Activated CD4-positive, alpha-beta T cell treated with anti-CD3 and anti-CD28 coated beads, Interleukin-2, Interleukin-6, amounts not matched to agents 100 ng/mL and 50 ng/mL, durations not matched to agents 16 hours and 8 hours (primary cell): ENCODE results near the gene PNPLA8.
"Not testable (repeated sequence)": the region's sequence is repeated elsewhere in the genome, so short reads cannot be mapped to it uniquely, and the experiment has no call there.

Experiments used
- DNase-seq: peaks from one replicate; pipeline ENCODE4 v3.0.0-alpha.2; 2020

The PNPLA8 gene

DNA sequence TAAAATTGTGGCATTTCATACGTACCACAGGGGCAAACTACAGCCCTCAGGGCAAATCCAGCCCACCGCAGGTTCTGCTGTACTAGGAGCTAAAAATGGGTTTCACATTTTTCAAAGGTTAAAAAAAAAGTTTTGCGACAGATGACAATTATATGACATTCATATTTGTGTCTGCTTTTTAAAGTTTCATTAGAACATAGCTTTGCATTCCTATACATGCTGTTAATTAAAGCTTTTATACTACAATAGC lies 758 bp upstream of the PNPLA8 start:
- DNase-seq = no peak

DNA sequence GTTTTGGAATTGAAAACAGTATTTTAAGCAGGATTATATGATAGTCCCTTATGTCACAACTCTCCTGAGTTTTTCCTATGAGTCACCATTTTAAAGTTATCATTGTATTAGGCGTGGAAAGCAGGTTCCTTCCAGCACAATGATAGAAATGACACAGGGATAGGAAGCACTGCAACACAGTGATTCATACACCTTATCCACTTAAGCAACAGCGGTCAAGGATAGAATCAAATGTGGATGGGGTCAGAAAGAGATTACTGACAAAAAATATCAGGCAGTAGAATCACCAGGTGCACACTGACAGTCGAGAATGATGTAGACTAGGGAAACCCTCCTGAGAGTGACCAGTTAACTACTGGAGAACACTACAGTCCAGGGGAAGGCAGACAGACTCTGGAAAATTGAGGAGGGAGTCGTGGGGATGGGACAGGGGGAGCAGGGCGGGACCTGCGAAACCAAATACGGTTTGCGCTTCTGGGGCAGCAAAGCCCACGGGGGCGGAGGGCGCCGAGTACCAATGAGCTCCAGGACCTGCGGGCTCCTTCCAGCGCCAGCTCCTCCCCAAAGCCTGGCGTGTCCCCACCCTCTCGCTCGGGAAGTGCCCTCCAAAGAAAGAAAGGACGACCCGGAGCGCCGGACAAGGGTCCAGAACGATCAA lies 479 bp downstream of the PNPLA8 start:
- peak; percentile 17 for DNase-seq

DNA sequence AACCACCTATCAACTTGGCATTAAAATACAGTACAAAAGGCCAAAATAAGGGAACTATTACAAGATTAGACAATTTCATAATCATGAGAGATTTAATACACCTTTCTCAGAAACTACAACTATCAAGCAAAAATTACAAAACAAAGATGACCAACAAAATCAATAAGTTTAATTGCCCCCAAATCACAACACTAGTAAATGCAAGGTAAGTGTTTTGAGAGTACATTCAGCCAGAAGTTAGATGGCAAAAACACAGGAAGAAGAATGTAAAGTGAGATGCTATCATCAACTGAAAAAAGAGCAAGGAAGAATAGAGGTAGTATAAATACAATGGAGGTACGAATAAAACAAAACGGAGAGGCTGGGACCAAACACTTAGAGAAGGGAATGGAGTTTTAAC lies 3.2 kb downstream of the PNPLA8 start:
- no peak for DNase-seq

DNA sequence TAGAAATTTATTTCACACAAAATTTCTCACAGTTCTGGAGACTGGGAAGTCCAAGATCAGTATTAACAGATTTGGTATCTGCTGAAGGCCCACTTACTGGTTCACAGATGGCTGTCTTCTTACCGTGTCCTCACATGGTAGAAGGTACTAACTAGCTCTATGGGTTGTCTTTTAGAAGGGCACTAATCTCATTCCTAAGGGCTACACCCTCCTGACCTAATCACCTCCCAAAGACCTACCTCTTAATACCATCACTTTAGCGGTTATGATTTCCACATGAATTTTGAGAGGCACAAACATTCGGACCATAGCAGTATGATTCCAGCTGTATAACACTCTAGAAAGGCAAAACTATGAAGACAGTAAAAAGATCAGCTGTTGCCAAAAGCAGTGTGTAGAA lies 8.0 kb downstream of the PNPLA8 start:
- DNase-seq = no peak

DNA sequence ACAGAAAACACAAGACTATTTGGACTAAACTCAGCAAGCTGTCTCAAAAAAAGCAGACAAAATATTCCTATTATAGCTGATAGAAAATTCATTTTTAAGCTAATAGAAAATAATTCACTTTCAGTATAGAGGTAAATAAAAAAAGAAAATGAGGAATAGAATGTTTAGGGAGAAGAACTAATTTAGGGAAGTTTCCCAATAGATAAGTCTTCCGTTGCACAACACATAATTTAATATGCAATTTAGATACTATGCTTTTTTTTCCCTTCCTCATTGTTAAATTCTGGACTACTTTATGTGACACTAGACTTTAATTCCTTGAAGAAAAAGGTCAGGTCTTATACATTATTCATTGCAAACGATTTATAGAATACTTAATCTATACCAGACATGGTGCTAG lies 10.3 kb downstream of the PNPLA8 start:
- no peak for DNase-seq

DNA sequence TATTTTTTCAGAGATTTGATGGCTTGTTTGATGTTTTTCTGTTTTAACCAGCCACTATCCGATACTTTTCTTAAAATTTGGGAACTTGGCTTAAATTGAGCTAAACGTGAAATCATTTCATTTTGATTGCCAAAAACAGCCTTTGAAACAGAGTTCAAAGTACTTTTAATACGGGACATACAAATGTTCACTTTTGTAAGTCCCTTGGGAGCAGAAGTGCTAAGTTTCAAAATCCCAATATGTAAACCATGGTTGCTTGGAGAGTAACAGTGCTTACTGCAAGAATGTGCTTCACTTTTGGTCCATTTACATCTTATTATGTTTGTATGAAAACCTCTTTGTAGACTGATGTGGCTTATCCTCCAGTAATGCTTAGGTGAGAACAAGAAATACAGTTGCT lies 10.9 kb downstream of the PNPLA8 start:
- no peak for DNase-seq

DNA sequence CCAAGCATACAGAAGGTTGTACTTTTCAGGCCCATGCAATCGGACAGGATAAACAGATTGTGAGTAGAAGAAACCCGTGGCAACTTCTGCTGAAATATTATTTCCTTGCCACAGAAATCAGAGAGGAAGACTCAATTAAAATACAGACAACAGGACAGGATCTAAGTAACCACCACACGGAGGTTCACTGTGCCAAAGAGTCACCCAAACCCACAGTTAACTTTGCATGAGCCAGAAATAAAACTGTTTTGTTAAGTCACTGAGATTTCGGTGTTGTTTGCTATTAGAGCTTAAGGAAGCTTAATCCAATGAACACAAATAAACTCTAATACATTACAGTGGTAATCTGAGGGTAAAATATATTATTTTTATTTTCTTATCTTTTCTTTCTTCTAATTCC lies 14.0 kb downstream of the PNPLA8 start:
- DNase-seq = no peak

DNA sequence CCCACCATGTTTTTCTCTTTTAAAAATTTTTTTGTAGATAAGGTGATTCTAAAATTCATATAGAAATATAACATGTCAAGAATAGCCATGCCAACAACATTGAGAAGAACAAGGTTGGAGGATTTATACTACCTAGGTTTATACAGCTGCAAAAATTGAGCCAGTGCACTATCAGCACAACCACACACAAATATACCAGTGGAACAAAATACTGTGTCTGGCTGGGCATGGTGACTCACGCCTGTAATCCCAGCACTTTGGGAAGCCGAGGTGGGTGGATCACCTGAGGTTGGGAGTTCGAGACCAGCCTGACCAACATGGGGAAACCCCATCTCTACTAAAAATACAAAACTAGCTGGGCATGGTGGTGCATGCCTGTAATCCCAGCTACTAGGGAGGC lies 21.4 kb downstream of the PNPLA8 start:
- not testable (repeated sequence) for DNase-seq

DNA sequence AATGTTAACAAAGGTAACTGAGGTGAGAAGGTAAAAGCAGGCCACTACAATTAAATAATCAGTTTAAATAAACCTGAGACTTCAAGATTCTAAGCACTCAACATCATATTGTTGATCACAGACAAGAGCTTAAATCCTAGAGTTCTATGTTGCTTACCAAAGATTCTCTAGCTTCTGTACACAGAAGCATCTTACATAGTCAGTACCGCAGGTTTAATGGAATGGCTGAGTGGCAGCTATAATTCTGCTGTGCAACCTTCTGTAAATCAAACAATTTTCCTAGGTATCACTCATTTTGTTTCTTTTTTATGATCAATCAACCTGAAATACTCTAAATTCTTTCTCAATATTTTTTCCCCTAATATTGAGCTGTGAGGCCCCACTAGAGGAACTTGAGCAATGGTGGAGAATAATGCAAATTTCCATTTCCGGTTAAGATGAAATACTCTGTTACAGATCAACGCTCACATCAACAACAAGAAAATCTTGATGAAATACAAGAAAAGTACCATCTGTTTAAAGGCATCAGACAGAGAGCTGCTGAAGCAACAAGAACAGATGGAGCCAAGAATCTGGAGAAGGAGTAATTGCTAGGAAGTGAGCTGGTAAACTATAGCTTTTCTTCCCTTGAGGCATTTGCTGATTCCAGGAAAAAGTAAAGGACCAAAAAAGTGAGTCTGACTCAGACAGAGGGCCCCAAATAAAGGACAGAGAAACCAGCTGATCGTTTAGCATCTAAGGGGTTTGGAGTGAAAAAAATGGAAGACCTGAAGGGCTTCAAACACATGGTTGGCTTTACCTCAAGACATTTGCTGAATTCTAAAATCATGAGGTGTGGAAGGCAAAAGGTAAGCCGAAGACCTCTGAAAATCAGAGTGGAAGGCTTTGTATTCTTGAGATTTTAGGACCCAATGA lies 22.6 kb downstream of the PNPLA8 start:
- no peak for DNase-seq

DNA sequence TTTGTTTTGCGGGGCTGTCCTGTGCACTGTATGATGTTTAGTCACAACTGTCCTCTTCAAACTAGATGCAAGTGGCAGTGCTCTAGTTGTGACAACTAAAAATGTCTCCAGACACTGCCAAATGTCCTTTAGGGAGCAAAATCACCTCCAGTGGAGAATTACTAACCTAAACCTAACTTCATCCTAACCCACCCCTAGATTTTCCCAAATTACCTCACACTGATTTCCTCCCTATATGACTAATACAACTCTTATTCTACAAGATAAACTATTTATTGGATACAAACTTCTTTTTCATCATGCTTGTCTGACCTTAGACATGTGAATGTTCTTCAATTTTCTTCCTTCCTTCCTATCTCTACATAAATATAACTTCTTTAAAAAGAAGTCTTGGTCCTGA lies 26.4 kb downstream of the PNPLA8 start:
- DNase-seq = no peak

DNA sequence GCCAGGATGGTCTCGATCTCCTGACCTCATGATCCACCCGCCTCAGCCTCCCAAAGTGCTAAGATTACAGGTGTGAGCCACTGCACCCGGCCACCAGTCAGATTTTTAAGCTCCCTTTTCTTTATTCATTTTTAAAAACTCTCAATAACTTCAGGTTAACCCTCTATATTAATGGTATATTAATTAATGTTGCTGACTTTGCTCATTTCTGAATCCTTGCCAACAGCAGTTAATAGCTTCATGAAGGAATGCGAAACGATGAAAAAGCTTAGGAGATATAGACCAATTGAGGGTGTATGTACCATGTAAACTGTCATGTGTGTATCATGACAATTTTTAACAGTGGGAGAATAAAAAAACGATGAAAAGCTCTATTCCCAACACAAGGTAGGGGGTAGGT lies 27.5 kb downstream of the PNPLA8 start:
- no peak for DNase-seq

DNA sequence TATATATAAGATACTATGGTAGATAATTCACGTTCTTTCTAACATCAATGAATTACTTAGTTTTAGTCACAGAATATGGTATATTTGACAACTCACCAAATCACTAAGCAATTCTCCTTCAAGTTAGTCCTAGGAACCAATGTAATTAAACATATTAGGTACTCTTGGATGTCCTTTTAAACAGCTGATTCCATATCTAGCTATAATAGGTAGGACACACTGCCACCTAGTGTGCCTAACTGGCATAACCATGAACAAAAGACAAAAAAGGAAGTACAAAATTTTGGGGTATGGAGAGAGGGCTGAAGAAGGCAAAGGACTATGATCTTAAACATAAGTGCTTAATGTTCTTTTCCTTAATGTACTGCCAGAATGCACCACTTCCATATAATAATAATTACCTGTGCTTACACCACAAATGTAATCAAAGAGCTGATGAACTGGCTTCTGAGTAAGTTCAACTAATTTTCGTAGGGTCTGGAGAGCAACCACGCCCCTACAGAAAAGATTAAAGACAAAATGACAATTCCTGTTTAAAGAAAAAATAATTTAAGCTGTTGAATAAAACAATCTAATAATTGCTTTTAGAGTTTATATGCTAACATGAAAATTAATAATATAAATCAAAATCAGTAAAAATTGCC lies 28.7 kb downstream of the PNPLA8 start:
- DNase-seq = peak; percentile 55

DNA sequence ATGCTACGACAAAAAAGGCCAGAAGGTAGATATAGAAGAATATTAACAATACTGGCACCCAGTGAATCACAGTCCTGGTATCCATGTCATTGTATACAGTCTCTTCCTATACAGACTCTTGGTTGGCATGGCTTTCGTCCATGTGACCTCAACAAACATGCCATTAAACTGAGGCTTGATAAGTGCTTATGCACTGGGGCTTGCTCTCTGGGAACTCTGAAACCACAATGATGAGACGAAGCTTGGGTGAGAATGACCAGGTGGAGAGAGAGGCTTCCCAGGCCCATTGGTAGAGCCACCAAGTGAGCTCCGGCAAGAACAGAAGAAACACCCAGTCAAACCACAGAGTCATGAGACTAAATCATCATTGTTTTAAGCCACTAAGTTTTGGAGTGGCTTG lies 33.2 kb downstream of the PNPLA8 start:
- no peak for DNase-seq

DNA sequence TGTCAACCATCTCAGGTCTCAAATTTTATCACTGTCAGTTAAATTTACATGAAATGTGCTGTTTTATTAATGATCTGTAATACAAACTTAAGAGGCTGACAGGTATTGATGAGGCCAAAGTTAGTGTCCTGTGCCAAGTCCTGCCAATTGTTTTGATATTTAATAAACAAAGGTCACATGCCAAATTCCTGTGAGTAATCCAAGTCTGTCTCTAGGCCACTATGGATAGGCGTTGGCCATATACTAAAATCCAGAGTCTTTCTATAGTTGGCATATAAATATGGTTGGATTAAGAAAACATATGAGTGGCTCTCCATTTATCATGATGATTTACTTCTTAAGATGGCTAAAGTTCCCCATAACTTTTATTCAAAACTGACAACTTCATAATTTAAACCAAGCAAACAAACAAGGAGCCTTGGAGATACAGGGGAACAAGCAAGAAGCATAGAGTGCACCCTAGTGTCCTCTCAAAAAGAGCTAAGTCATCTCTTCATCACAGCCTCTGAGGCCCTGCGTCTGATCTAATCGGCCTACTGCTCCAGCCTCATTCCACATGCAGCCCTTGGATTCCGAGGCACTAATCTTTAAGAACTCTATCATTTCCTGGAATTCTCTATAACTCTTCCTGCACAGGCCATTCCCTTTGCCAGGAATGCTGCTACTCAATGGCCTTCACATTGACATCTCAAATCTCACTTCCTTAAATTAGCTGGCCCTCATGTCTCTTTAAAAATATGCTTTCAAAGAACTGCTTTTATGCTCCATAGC lies 37.0 kb downstream of the PNPLA8 start:
- no peak for DNase-seq

DNA sequence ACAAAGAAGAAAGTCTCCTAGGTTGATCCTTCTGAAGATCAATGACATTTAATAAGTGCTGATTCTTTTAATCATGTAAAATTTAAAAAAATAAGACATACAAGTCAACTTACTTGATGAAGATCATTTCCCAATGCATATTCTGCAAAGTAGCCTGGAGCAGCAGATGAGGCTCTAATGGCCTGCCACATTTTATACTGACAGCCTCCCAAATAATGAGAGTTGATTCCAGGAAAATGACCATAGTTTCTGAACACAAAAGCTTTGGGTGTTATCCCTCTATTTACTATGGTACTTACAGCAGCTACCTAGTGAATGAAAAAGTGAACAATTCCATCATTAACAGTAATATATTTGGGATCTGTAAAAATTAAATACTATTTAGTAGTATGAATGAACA lies 38.3 kb downstream of the PNPLA8 start:
- DNase-seq = no peak

DNA sequence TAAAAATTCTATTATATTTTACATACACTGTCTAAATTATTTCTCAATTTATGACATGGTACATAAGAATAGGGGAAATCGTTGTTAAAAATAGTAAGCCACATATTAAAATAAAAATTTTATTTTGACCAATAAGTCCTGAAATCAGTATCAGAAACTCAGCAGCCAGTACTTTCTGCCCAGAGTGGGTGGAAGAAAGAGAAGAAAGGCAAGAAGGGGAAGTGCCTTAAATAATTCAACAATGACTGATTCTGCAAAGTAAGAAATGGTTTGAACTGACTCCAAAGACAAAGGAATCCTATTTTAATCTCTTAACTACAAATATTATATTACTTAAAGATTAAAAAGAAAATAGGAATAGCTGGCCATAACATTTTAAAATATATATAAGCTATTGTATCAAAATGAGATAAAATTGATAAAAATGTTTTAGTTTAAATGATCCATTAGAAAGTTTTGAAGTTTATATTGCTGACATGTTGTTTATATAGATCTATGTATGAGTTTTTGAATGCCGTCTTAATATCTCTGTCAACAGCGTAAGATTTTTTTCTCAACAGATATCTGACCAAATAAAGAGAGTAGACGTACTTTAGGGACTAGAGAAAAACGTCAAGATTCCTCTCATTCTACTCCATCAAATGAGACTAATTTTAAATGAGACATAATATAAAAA lies 39.5 kb downstream of the PNPLA8 start:
- no peak for DNase-seq

DNA sequence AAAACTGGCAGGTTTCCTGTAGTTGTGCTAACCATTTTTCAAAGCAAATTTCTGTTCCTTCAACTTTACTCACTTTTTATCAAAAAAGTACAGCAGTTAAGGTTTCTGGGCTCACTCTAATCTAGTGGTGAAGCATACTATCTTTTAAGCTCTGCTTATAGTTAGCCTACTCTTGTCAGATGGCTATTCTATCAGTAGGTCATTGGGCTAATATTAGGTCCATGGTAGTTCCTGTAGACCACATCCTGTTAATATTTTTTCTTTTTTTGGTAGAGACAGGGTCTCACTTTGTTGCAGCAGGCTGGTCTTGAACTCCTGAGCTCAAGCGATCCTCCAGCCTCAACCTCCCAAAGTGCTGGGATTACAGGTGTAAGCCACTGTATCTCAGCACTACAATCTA lies 41.8 kb downstream of the PNPLA8 start:
- DNase-seq = no peak

DNA sequence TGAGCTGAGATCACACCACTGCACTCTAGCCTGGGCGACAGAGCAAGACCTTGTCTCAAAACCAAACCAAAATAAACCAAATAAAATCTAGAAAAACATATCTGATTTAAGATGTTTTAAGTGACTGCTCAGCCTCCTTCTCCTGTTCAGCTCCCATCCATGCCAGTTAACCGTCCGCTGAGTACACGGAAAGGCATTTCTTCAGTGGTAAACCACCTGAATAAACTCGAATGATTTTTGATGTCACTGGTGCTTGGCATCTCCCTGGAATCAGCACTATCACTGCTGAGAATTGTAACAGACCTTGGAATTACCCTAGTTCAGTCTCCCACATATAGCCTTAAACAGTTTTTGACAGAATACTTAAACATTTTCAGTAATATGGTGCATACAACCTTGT lies 45.6 kb downstream of the PNPLA8 start:
- DNase-seq = no peak

DNA sequence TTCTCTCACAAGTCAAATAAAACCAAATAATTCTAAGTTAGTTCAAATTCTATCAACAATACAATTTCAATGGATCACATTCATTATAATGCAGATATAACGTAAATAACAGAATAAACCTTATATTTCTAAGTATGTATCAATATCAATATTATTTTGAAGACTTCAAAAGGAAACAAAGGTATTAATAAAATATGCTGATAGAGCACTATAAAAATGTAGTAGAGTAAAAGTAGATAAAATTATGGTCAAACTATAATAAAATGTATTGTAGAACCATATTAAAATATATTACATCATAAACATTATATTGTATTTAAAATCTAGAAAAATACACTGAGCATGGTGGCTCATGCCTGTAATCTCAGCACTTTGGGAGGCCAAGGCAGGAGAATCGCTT lies 46.2 kb downstream of the PNPLA8 start:
- no peak for DNase-seq

DNA sequence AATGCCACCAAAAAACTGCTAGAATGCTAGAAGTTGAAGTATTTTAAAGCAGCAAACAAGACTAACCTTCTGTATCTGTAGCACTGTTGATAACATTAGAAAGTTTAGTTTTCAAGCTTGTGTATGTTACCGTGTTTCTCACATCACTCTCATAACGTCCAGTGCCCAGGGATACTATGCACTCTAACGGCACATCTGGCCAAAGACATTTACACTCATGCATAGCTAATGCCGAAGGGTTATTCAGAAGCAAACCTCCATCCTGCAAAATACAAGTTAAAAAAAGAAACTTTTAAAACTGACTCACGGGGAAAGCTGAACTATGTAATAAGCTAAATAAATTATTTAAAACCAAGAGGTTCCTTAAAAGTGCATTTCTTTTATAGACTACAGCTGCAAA lies 46.8 kb downstream of the PNPLA8 start:
- no peak for DNase-seq

DNA sequence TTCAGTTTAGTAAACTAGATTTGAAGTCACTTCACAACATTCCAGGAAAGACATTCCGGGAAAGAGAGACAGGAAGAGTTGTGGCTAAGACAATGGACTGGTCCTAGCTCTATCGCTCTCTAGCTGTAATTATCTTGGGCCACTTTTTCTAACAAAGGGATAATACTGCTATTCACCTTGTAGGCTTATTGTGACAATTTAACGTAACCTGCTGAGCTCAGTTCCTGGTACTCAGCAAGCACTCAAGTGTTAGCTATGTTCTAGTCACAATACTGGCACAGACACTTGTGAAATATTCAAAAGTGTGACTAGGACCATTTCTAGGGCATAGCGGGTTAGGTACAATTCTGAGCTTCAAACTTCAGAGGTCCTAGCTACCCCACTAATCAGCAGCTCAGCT lies 57.7 kb downstream of the PNPLA8 start:
- no peak for DNase-seq

DNA sequence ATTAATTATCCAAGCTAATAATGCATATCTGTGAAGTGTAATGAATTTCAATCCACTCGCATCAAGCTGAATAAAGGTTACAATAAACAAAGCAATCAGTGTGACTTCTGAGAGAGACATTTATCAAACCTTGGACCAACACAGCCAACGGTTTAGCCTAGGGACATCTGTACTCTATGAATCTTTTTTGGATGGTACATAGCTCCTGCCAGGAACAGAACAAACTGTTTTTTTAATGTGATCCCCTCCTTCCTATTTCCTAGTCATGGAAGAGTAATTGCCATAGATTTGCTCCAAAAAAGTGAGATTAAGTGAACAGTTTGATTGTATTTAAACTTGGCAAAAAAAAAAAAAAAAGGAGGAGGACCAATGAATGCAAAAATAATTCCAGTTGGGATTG lies 58.5 kb downstream of the PNPLA8 start:
- DNase-seq = no peak

DNA sequence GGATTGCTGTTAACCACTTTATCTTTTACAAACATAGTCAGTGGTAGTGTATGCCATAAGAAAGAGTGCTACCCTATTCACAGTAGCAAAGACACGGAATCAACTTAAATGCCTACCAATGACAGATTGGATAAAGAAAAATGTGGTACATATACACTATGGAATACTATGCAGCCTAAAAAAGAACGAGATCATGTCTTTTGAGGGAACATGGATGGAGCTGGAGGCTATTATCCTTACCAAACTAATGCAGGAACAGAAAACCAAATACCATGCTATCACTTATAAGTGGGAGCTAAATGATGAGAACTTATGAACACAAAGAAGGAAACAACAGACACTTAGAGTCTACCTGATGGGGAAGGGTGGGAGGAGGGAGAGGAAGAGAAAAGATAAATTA lies 59.6 kb downstream of the PNPLA8 start:
- DNase-seq = not testable (repeated sequence)
